Kidney epithelial cell (primary cell): ENCODE measurements around the gene PCGF6. TPM values are rescaled to one million over a fixed set of nuclear protein-coding genes. Genes with fewer than 3 reads are reported as not detected.

Experiments
- DNase-seq: peaks from one replicate; pipeline ENCODE4 v3.0.0-alpha.2; 2010; ENCODE audit warnings: low read depth
- H3K27me3 ChIP-seq: 2 replicates; pipeline ENCODE4 v1.6.0; 2011; ENCODE audit warnings: low read length; ENCODE audit not compliant: control insufficient read depth, insufficient read depth
- H3K36me3 ChIP-seq: 2 replicates; pipeline ENCODE4 v1.5.1; 2011; ENCODE audit warnings: low read length; ENCODE audit not compliant: control insufficient read depth, insufficient read depth
- H3K4me3 ChIP-seq: 2 replicates; pipeline ENCODE4 v1.5.1; 2011; ENCODE audit warnings: low read depth, mild to moderate bottlenecking, control low read depth, low read length
- total RNA-seq: library from RNA; depleted of rRNA; stranded (reverse); fragments of >200 nt; gene quantifications from 2 replicates; pipeline ENCODE4 v1.2.3, GENCODE V29; 2015
- TF ChIP-seq, protein P1 (sequence below): IDR thresholded peaks from 2 replicates; pipeline ENCODE4 v1.5.1; 2011; ENCODE audit warnings: mild to moderate bottlenecking, moderate library complexity, low read length, control low read depth, inconsistent platforms; ENCODE audit not compliant: insufficient read depth, poor library complexity, severe bottlenecking

The PCGF6 gene
- total RNA-seq, 1 donor from 2014 or later, result 13.3 TPM

DNA sequence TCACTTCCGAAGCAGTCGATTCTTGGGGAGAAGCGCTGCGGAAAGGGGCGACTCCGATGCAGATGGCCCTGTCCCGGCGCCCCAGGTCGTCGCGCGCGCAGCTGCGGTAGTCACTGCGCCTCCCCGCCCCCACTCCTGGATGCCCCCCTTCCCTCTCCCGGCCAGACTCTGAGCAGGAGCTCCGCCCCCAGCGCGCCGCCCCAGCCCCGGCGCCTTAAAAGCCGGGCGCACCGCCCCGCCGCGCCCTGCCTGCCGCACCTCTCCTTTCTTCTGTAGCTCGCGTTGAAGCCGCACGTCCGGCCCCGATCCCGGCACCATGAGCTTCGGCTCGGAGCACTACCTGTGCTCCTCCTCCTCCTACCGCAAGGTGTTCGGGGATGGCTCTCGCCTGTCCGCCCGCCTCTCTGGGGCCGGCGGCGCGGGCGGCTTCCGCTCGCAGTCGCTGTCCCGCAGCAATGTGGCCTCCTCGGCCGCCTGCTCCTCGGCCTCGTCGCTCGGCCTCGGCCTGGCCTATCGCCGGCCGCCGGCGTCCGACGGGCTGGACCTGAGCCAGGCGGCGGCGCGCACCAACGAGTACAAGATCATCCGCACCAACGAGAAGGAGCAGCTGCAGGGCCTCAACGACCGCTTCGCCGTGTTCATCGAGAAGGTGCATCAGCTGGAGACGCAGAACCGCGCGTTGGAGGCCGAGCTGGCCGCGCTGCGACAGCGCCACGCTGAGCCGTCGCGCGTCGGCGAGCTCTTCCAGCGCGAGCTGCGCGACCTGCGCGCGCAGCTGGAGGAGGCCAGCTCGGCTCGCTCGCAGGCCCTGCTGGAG, 73.8 kb downstream of the PCGF6 start, which contains the start of gene INA:
INA (plus strand) TSS at position 243 of the 817 bp plus-strand sequence; CDS start at position 317, 74 bp downstream.
- DNase-seq, result peak; percentile 29
- Histone ChIP-seq H3K4me3 (peak within 1 kb of the TSS; percentile 37), H3K27me3 (peaks cover 28% of the 10 kb centered on the region), H3K36me3 (no peaks in the 10 kb centered on the region)
- TF ChIP-seq, protein P1, sequence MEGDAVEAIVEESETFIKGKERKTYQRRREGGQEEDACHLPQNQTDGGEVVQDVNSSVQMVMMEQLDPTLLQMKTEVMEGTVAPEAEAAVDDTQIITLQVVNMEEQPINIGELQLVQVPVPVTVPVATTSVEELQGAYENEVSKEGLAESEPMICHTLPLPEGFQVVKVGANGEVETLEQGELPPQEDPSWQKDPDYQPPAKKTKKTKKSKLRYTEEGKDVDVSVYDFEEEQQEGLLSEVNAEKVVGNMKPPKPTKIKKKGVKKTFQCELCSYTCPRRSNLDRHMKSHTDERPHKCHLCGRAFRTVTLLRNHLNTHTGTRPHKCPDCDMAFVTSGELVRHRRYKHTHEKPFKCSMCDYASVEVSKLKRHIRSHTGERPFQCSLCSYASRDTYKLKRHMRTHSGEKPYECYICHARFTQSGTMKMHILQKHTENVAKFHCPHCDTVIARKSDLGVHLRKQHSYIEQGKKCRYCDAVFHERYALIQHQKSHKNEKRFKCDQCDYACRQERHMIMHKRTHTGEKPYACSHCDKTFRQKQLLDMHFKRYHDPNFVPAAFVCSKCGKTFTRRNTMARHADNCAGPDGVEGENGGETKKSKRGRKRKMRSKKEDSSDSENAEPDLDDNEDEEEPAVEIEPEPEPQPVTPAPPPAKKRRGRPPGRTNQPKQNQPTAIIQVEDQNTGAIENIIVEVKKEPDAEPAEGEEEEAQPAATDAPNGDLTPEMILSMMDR, result no peak

DNA sequence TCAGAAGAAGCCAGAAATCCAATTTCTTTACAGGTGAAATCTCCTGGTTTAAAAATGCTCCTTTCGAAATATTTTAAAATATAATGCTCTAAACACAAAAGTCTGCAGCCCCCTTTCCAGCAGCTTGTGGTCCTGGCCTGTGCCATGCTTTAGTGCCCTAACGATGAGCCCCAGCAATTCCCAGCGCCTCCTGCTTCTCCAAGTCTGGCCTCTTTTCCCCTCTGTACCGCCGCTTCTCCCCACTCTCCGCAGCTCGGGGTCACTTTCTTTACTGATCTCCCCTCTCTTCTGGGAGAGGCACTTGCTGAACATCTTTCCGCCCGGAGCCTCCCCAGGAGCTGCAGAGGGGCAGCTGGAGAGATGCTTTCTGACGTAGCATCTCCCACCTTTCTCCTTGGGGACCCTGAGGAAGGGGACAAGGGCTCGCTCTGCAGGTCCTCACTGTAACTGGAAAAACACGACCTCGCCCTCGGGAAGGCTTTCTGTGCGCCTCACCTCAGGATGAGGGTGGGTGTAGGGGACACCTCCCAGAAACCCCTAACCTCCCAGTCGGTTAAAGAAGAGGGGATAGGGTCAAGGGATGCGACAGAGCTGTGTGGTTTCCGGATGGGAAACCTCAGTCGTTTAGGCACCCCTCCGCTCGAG, 74.6 kb downstream of the PCGF6 start:
- no peak for DNase-seq
- TF ChIP-seq, protein P1, result no peak

DNA sequence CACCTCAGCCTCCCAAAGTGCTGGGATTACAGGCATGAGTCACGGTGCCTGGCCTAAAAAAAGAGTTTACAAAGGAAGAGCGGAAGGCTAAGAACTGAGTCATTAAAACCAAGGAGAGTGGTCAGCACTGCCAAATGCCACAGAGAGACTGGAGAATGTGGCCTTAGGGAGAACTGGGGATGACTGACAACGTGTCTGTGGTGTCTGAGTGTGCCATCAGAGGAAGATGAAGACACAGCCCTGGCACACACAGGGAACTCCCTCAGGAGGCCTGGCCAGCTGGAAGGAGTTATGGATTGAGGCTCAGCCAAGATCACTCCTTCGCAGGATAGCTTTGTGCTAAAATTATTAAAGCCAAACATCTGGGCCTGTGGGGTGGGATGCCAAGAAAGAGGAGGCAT, 77.9 kb downstream of the PCGF6 start:
- DNase-seq, result peak; percentile 93
- Histone ChIP-seq H3K27me3 (peaks cover 18% of the 10 kb centered on the region), H3K36me3 (no peaks in the 10 kb centered on the region), H3K4me3 (no peak overlapping the region)
- TF ChIP-seq, protein P1, result no peak

More for the DNA sequence above, 74.6 kb downstream of the PCGF6 start:
- Histone ChIP-seq H3K4me3 (peak overlapping the region; percentile 37), H3K27me3 (peaks cover 25% of the 10 kb centered on the region), H3K36me3 (no peaks in the 10 kb centered on the region)

DNA sequence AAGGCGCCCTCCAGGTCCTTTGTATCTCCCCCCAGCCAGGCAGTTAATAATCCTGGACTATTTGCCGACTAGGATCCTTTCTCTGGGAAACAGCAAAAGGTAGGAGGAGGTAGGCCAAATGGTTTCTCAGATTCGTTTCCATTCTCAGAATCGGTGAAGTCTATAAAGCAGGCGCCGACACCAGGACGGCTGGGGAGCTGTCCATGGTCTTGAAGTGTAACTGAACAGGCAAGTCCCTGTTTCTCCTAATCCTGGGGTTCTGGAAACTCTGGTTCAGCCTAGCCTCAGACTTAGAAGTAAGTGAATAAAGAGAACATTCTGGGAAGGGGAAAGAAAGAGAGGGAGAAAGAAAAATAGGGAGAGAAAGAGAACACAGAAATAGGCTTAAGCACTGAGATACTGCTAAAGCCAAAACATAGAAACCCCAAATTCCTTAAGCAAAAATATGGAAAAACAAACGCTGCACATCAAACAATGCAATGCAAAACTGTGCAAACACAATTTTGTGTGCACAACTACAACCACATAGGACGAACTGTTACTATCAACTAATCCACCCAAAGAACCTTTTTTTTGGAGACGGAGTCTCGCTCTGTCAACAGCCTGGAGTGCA, 85.1 kb downstream of the PCGF6 start:
- Histone ChIP-seq H3K4me3 (no peak overlapping the region), H3K27me3 (no peaks in the 10 kb centered on the region), H3K36me3 (no peaks in the 10 kb centered on the region)
- DNase-seq, result peak; percentile 39
- TF ChIP-seq, protein P1, result no peak

DNA sequence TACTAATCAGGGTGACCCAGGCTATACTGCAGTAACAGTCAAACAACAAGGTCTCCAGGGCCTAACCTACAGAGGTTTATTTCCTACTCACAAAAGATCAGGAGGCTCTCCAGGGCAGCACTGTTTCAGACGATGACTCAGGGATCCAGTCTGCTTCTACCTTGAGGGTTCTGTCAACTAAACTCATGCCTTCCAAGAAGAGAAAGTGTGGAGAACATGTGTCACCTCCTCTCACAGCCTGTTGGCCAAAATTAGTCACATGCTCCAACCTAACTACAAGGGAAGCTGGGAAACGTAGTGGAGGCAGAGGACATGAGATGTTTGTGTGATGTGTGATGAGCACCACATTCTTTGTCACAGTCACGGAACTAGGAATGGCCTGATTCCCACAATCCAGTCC, 88.7 kb downstream of the PCGF6 start:
- no peaks in the 10 kb centered on the region for H3K27me3 ChIP-seq
- TF ChIP-seq, protein P1, result no peak
- DNase-seq, result no peak
- no peak overlapping the region for H3K4me3 ChIP-seq
- no peaks in the 10 kb centered on the region for H3K36me3 ChIP-seq
